HepG2 (cell line): ENCODE results near the gene IL1A. TPM values are rescaled to one million over a fixed set of nuclear protein-coding genes. Genes with fewer than 3 reads are reported as not detected.
A peak's percentile ranks its signal among the peaks of the same experiment; 100 is the strongest.

ENCODE experiments used
- ATAC-seq: fragments of 200-7000 bp; cut with Tn5 transposase; 3 replicates; pipeline ENCODE4 v1.9.1; 2020; ENCODE audit warnings: mild to moderate bottlenecking, moderate library complexity
- BruUV-seq: library from RNA; stranded (reverse); fragments of 400-500 nt; replicated peaks from 2 replicates; lab custom pipeline; 2021; lab: Mats Ljungman, UMichigan
- CTCF ChIA-PET: fragments of 300-600 bp; formaldehyde crosslinking; extraction: SDS; loops from one replicate; lab custom pipeline; 2021; ENCODE audit warnings: low total read pairs, inconsistent platforms, low intra/inter-chr PET ratio; lab: Yijun Ruan, JAX
- POLR2A ChIA-PET: fragments of 350-600 bp; sonication (Branson Sonifier 250); formaldehyde crosslinking; loops from one replicate; lab custom pipeline; 2020; ENCODE audit warnings: antibody characterized with exemption, inconsistent platforms; lab: Yijun Ruan, JAX
- DNase-seq: peaks from one replicate; pipeline ENCODE4 v3.0.0-alpha.2; 2015; ENCODE audit warnings: low spot score
- FAIRE-seq: peaks from 3 replicates; lab custom pipeline; 2011; peaks lifted over from hg19 to GRCh38; lab: Jason Lieb, UNC
- H2AFZ ChIP-seq: one replicate; pipeline ENCODE4 v1.6.1; 2011; ENCODE audit warnings: low read length, inconsistent platforms
- H3K27ac ChIP-seq: fragments of 300-600 bp; 3 replicates; pipeline ENCODE4 v1.8.0; 2011; ENCODE audit warnings: mixed run types, mild to moderate bottlenecking, mixed read lengths, low read length, inconsistent platforms; ENCODE audit not compliant: insufficient read depth; ENCODE audit errors: extremely low read length
- H3K27me3 ChIP-seq, 2 experiments: fragments of 200-600 bp in 1 of 2; 2 replicates in 1 of 2; 3 replicates in 1 of 2; pipeline versions ENCODE4 v1.6.0 to v1.8.0; 2011; ENCODE audit warnings: low read length in 2 of 2, mild to moderate bottlenecking in 2 of 2, moderate library complexity in 2 of 2, inconsistent platforms in 1 of 2; ENCODE audit not compliant: insufficient read depth in 2 of 2, control insufficient read depth in 1 of 2
- H3K36me3 ChIP-seq, 2 experiments: fragments of 200-600 bp in 1 of 2; replicated peaks in 1 of 2; 2 replicates in 1 of 2; 3 replicates in 1 of 2; pipeline versions ENCODE4 v1.5.1 to v1.8.0; 2011; ENCODE audit warnings: low read length in 2 of 2, inconsistent platforms in 1 of 2; ENCODE audit not compliant: insufficient read depth in 2 of 2, control insufficient read depth in 1 of 2
- H3K4me1 ChIP-seq: 2 replicates; pipeline ENCODE4 v1.5.1; 2012; ENCODE audit warnings: low read length, inconsistent platforms; ENCODE audit not compliant: insufficient read depth
- H3K4me2 ChIP-seq: 2 replicates; pipeline ENCODE4 v1.6.0; 2011; ENCODE audit warnings: low read depth, low read length, inconsistent platforms
- H3K4me3 ChIP-seq, 3 experiments: fragments of 200-600 bp in 1 of 3; sonication (generic), shearing (Covaris generic) in 1 of 3; replicated peaks in 1 of 3; 2 replicates each; pipeline ENCODE4 v1.5.1; 2011 to 2016; ENCODE audit warnings: low read length in 3 of 3, inconsistent platforms in 2 of 3, low read depth in 2 of 3, mild to moderate bottlenecking in 2 of 3, control low read depth in 1 of 3, mixed read lengths in 1 of 3; ENCODE audit not compliant: insufficient read depth in 1 of 3
- H3K79me2 ChIP-seq: one replicate; pipeline ENCODE4 v1.6.1; 2011; ENCODE audit warnings: low read length, inconsistent platforms; ENCODE audit not compliant: insufficient read depth
- H3K9ac ChIP-seq: 2 replicates; pipeline ENCODE4 v1.6.0; 2011; ENCODE audit warnings: mild to moderate bottlenecking, low read depth, low read length, inconsistent platforms; ENCODE audit not compliant: insufficient read depth
- H3K9me3 ChIP-seq: 2 replicates; pipeline ENCODE4 v1.5.1; 2012; ENCODE audit warnings: mild to moderate bottlenecking, low read length
- H4K20me1 ChIP-seq: 2 replicates; pipeline ENCODE4 v1.6.0; 2011; ENCODE audit warnings: inconsistent platforms, mild to moderate bottlenecking, low read length, moderate library complexity; ENCODE audit not compliant: insufficient read depth
- HNRNPUL1 ChIP-seq: fragments of 200-400 bp; formaldehyde crosslinking; IDR thresholded peaks from 2 replicates; pipeline ENCODE4 v1.6.1; 2017; ENCODE audit warnings: low read depth, mild to moderate bottlenecking, low read length, moderate library complexity
- KLF13 ChIP-seq: sonication (generic); formaldehyde crosslinking; IDR thresholded peaks from 2 replicates; pipeline ENCODE4 v1.4.0; 2020; ENCODE audit warnings: mild to moderate bottlenecking, missing genetic modification reagents
- MED1 ChIP-seq: sonication (generic); formaldehyde crosslinking; IDR thresholded peaks from 2 replicates; pipeline ENCODE4 v1.4.0; 2020; ENCODE audit warnings: missing genetic modification reagents
- NCOR1 ChIP-seq: fragments of 200-600 bp; sonication (generic); IDR thresholded peaks from 2 replicates; pipeline ENCODE4 v1.7.0; 2017; ENCODE audit warnings: antibody characterized with exemption, low read length, borderline replicate concordance
- RFX1 ChIP-seq: fragments of 450-650 bp; IDR thresholded peaks from 2 replicates; pipeline ENCODE4 v1.6.1; 2017
- RFX3 ChIP-seq: IDR thresholded peaks from 2 replicates; pipeline ENCODE4 v1.6.1; 2016; ENCODE audit warnings: missing biosample characterization, missing genetic modification reagents
- SIX1 ChIP-seq: sonication (generic); formaldehyde crosslinking; IDR thresholded peaks from 2 replicates; pipeline ENCODE4 v1.4.0; 2020; ENCODE audit warnings: missing genetic modification reagents, borderline replicate concordance
- SIX4 ChIP-seq: sonication (generic); formaldehyde crosslinking; IDR thresholded peaks from 2 replicates; pipeline ENCODE4 v1.4.0; 2020; ENCODE audit warnings: missing genetic modification reagents
- ZNF709 ChIP-seq: sonication (generic); formaldehyde crosslinking; IDR thresholded peaks from 2 replicates; pipeline ENCODE4 v1.5.0; 2020; ENCODE audit warnings: mild to moderate bottlenecking, missing genetic modification reagents
- ZSCAN12 ChIP-seq: sonication (generic); formaldehyde crosslinking; IDR thresholded peaks from 2 replicates; pipeline ENCODE4 v1.9.0; 2021; ENCODE audit warnings: mild to moderate bottlenecking, missing genetic modification reagents
- in situ Hi-C: cut with HindIII; loops from 2 replicates; pipeline ENCODE4 v1.10.0; 2017; ENCODE audit warnings: low pct_unique_long_range_greater_than_20kb; ENCODE audit not compliant: extremely low pct_ligation_motif_present
- intact Hi-C: fragments of 100-400 bp; cut with micrococcal nuclease; formaldehyde crosslinking; loops from one replicate; pipeline ENCODE4 v1.10.0; 2022; ENCODE audit not compliant: unreplicated experiment
- polyA plus RNA-seq, 8 experiments: library from polyadenylated mRNA; depleted of rRNA in 3 of 8; stranded (reverse) in 7 of 8; unstranded in 1 of 8; fragments of >200 nt; fragmentation: Illumina TruSeq in 4 of 8; extraction: Trizol in 4 of 8; gene quantifications; 2 replicates each; pipeline versions ENCODE4 v1.2.1 to v1.2.3, GENCODE V29; 2011 to 2016; ENCODE audit warnings: low read depth in 4 of 8, missing spikeins in 1 of 8, mixed read lengths in 1 of 8; ENCODE audit not compliant: insufficient read depth in 1 of 8
- total RNA-seq, 5 experiments: library from RNA; depleted of rRNA; stranded (reverse); fragments of >200 nt; fragmentation: Illumina TruSeq; extraction: Trizol; gene quantifications; 2 replicates each; pipeline ENCODE4 v1.2.3, GENCODE V29; 2016; ENCODE audit warnings: low read depth in 1 of 5
- TF ChIP-seq, protein P1 (sequence below): sonication (generic); formaldehyde crosslinking; IDR thresholded peaks from 2 replicates; pipeline ENCODE4 v1.4.0; 2020; ENCODE audit warnings: missing genetic modification reagents
- TF ChIP-seq, protein P2 (sequence below): sonication (generic); formaldehyde crosslinking; IDR thresholded peaks from 2 replicates; pipeline ENCODE4 v1.5.1; 2020; ENCODE audit warnings: mild to moderate bottlenecking, missing genetic modification reagents, moderate library complexity
- TF ChIP-seq, protein P3 (sequence below): fragments of 450-650 bp; IDR thresholded peaks from 2 replicates; pipeline ENCODE4 v1.6.1; 2017; ENCODE audit warnings: mild to moderate bottlenecking
- TF ChIP-seq, protein P4 (sequence below): sonication (generic); formaldehyde crosslinking; IDR thresholded peaks from 2 replicates; pipeline ENCODE4 v1.4.0; 2020; ENCODE audit warnings: missing genetic modification reagents, mild to moderate bottlenecking, borderline replicate concordance

Gene IL1A
- total and polyA plus RNA-seq, 2 of the 13 experiments (the other 11 are each of a cell fraction or from before 2014, with no cell fraction given) = not detected

DNA sequence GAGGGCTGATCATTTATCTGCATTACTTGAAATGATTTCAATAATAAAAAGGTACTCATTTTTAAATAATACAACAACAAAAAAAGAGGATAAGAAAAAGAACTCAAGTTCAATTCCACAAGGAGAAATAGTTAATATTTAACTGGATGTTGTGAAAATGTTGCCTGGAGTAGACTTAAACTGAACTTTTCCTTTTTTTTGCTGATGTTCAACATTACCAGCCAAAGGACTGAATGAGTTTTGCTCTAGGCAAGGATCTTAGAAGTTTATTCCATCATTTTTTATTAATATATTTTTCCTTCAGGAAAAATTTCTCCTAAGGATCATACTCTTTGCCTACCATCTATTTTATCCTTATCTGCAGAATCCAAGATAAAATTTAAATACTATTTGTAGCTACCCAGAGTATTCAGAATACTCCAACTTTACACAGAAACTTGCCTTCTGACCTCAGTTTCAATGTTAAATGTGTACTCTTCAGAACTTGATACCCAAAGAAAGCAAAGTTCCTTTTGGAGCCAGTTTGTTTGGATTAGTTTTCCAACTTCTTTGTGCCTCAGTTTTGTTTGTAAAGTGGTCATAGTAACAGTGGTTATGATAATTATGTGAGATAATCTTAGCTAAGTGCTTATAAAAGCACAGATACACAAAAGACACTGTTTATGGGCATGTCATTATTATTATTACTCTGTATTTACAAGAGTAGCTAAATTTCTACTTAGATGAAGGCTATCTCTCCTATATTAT is 32.7 kb downstream of the IL1A start:
- peak overlapping the region; percentile 20 for H3K4me2 ChIP-seq
- no peak overlapping the region for H3K9ac ChIP-seq
- POLR2A ChIA-PET = interaction anchor here (1.0 kb wide), 1 partner anchor 190 kb away, joined by 4 read pairs; no protein-coding TSS in a partner anchor
- TF ChIP-seq MED1 = 0 out of 2 replicates have a peak, but pooled peaks have one; percentile 31
- TF ChIP-seq HNRNPUL1 = peak; percentile 78; the same call in 1 of the 2 replicates
- 0 out of 2 replicates have a peak, but pooled peaks have one; percentile 10 for TF ChIP-seq RFX3 (CRISPR knock-in tag)
- peak; percentile 49; the same call in 1 of the 2 replicates for TF ChIP-seq SIX4 (CRISPR knock-in tag)
- no peak for TF ChIP-seq ZSCAN12 (CRISPR knock-in tag)
- no peak for TF ChIP-seq ZNF709
- TF ChIP-seq, protein P1, sequence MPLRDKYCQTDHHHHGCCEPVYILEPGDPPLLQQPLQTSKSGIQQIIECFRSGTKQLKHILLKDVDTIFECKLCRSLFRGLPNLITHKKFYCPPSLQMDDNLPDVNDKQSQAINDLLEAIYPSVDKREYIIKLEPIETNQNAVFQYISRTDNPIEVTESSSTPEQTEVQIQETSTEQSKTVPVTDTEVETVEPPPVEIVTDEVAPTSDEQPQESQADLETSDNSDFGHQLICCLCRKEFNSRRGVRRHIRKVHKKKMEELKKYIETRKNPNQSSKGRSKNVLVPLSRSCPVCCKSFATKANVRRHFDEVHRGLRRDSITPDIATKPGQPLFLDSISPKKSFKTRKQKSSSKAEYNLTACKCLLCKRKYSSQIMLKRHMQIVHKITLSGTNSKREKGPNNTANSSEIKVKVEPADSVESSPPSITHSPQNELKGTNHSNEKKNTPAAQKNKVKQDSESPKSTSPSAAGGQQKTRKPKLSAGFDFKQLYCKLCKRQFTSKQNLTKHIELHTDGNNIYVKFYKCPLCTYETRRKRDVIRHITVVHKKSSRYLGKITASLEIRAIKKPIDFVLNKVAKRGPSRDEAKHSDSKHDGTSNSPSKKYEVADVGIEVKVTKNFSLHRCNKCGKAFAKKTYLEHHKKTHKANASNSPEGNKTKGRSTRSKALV = 0 out of 2 replicates have a peak, but pooled peaks have one; percentile 28
- TF ChIP-seq NCOR1 = 0 out of 2 replicates have a peak, but pooled peaks have one; percentile 29
- TF ChIP-seq KLF13 = no peak
- peak; percentile 18; the same call in 1 of the 2 replicates for TF ChIP-seq RFX1
- TF ChIP-seq SIX1 (CRISPR knock-in tag) = peak; percentile 41; the same call in 1 of the 2 replicates
- TF ChIP-seq, protein P2, sequence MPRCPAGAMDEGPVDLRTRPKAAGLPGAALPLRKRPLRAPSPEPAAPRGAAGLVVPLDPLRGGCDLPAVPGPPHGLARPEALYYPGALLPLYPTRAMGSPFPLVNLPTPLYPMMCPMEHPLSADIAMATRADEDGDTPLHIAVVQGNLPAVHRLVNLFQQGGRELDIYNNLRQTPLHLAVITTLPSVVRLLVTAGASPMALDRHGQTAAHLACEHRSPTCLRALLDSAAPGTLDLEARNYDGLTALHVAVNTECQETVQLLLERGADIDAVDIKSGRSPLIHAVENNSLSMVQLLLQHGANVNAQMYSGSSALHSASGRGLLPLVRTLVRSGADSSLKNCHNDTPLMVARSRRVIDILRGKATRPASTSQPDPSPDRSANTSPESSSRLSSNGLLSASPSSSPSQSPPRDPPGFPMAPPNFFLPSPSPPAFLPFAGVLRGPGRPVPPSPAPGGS = no peak
- TF ChIP-seq, protein P3, sequence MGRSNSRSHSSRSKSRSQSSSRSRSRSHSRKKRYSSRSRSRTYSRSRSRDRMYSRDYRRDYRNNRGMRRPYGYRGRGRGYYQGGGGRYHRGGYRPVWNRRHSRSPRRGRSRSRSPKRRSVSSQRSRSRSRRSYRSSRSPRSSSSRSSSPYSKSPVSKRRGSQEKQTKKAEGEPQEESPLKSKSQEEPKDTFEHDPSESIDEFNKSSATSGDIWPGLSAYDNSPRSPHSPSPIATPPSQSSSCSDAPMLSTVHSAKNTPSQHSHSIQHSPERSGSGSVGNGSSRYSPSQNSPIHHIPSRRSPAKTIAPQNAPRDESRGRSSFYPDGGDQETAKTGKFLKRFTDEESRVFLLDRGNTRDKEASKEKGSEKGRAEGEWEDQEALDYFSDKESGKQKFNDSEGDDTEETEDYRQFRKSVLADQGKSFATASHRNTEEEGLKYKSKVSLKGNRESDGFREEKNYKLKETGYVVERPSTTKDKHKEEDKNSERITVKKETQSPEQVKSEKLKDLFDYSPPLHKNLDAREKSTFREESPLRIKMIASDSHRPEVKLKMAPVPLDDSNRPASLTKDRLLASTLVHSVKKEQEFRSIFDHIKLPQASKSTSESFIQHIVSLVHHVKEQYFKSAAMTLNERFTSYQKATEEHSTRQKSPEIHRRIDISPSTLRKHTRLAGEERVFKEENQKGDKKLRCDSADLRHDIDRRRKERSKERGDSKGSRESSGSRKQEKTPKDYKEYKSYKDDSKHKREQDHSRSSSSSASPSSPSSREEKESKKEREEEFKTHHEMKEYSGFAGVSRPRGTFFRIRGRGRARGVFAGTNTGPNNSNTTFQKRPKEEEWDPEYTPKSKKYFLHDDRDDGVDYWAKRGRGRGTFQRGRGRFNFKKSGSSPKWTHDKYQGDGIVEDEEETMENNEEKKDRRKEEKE = no peak
- TF ChIP-seq, protein P4, sequence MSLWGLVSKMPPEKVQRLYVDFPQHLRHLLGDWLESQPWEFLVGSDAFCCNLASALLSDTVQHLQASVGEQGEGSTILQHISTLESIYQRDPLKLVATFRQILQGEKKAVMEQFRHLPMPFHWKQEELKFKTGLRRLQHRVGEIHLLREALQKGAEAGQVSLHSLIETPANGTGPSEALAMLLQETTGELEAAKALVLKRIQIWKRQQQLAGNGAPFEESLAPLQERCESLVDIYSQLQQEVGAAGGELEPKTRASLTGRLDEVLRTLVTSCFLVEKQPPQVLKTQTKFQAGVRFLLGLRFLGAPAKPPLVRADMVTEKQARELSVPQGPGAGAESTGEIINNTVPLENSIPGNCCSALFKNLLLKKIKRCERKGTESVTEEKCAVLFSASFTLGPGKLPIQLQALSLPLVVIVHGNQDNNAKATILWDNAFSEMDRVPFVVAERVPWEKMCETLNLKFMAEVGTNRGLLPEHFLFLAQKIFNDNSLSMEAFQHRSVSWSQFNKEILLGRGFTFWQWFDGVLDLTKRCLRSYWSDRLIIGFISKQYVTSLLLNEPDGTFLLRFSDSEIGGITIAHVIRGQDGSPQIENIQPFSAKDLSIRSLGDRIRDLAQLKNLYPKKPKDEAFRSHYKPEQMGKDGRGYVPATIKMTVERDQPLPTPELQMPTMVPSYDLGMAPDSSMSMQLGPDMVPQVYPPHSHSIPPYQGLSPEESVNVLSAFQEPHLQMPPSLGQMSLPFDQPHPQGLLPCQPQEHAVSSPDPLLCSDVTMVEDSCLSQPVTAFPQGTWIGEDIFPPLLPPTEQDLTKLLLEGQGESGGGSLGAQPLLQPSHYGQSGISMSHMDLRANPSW (CRISPR knock-in tag) = no peak

More for the DNA sequence above, 32.7 kb downstream of the IL1A start:
- FAIRE-seq = no peak
- in situ Hi-C loops (loop anchor here (5.0 kb wide), 2 partner anchors 126 to 191 kb away; no protein-coding TSS in a partner anchor), intact Hi-C loops (loop anchor here (2.0 kb wide), 1 partner anchor 13 kb away; the partner anchor contains the start of gene CKAP2L)
- peak; percentile 34 for DNase-seq
- no peaks in the 10 kb centered on the region for H4K20me1 ChIP-seq
- peak; percentile 43; the same call in 2 of the 3 replicates for ATAC-seq
- BruUV-seq = no TSS peak
- no peaks in the 10 kb centered on the region for H3K27me3 ChIP-seq
- H3K4me1 ChIP-seq = peaks cover 32% of the 10 kb centered on the region
- H3K79me2 ChIP-seq = peaks cover 11% of the 10 kb centered on the region
- peaks cover 8 to 66% of the 10 kb centered on the region in 2 experiments for H3K36me3 ChIP-seq
- CTCF ChIA-PET = interaction anchor here (1.4 to 5.0 kb wide), 2 partner anchors 133 to 189 kb away, joined by 3 to 86 read pairs; no protein-coding TSS in a partner anchor
- no peaks in the 10 kb centered on the region for H3K9me3 ChIP-seq
- H3K27ac ChIP-seq = peak overlapping the region; percentile 62
- H2AFZ ChIP-seq = no peak overlapping the region
- no peak overlapping the region for H3K4me3 ChIP-seq
